ENCODE data around the gene WWOX.
"Not testable (repeated sequence)": the region's sequence is repeated elsewhere in the genome, so short reads cannot be mapped to it uniquely, and the experiment has no call there.

The WWOX gene

GRCh38 chr16:78592111-78592510 lies 492.7 kb downstream of the WWOX start:
- no peak for DNase-seq

DNA sequence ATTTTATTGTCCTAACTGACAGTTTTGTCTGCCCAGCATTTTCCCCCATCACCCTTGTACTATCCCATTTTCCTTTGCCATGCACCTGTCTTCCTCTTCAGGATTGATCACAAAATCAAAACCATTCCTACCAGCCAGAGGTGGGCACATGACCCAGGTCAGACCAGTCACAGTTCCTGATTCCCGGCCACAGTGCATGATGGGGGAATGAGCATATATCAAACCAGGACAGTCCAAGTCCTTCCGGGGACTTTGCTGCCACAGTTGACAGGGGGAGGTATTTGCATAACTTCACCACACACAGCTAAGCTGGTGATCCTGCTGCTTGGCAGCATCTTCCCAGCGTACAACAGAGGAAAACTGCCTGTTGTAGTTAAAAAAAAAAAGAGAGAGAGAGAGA lies 493.9 kb downstream of the WWOX start:
- no peak for DNase-seq

- no peak for DNase-seq
Observed at GRCh38 chr16:78594191-78594590, 494.7 kb downstream of the WWOX start.

- DNase-seq, result no peak
Observed at GRCh38 chr16:78596348-78596995, 497.0 kb downstream of the WWOX start.

GRCh38 chr16:78596996-78597422 lies 497.6 kb downstream of the WWOX start:
- no peak for DNase-seq

GRCh38 chr16:78597809-78598570 lies 498.5 kb downstream of the WWOX start:
- no peak for DNase-seq

- DNase-seq, result no peak
Observed at GRCh38 chr16:78599271-78599670, 499.8 kb downstream of the WWOX start.

DNA sequence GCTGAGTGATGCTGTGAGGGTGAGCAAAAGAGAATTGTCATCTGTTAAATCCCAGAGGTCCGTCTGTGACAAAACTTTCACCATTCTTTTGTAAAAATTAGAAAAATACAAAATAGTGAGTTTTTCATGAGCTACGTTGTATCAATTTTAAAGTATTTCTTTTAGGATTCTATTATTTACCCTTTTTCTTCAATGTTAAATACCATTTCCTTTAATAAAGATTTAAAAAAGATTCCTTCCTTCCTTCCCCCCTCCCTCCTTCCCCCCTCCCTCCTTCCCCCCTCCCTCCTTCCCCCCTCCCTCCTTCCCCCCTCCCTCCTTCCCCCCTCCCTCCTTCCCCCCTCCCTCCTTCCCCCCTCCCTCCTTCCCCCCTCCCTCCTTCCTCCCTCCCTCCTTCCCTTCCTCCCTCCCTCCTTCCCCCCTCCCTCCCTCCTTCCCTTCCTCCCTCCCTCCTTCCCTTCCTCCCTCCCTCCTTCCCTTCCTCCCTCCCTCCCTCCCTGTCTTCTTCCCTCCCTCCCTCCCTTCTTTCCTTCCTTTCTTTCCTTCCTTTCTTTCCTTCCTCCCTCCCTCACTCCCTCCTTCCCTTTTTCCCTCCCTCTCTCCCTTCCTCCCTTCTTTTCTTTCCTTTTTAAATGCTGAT lies 505.1 kb downstream of the WWOX start:
- not testable (repeated sequence) for DNase-seq

DNA sequence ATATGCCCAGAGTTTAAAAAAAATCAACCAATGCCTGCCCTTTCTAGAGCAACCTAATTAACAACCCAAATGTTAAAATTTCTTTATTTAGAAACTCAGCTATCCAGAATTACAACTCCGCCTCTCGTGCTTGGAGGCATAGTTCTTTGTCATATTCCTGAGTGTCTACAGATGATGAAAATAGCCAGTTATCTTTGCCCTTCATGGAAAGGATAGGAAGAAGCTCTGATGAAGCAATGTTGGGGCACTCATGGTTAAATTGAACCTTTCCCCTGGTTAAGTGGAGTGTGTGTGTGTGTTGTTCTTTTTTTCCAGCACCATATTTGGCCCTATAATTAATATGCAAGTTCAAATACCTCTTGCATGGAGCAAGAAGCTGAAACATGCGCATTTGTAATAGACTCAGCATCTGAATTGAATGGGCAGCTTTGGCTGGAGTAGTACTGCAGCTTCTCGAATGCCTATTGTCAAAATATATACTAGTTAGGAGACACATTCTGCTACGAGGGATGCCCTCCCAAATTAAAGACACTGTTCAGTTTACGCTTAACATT lies 506.2 kb downstream of the WWOX start:
- no peak for DNase-seq

DNA sequence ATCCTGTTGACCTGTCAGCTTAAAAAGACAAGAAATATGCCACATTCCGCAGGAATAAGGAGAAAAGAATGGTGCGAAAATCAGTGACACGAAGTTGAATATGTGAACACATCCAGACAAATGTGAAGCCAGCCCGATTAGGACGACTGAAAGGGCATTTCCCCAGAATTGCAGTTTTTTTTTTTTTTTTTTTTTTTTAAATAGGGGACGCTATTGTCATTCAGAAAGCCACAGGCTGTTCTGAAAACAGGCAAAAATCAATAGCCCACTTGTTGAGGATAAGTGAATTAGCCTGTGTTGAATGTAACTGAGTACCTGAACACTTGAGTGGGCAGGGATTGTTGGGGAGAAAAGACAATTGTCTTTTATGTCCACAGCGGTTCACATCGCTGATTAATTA lies 507.1 kb downstream of the WWOX start:
- no peak for DNase-seq

DNA sequence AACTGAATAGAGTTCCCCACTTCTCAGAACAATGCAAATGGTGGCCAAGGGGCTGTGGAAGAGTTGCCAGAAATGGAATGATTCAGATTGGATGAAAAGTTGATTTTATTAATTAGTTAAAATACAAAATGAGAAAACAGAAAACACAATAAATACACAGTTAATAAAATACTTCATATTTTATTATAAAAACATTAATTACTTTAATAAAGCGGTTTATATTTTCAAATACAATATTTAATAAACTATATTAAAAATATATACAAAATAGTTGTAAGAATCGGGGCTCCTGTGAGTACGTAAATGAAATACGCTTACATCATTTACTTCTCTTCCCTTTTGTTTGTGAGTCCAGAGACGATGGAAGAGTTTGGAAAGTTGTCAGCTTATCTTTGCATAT lies 507.6 kb downstream of the WWOX start:
- DNase-seq, result no peak

GRCh38 chr16:78607465-78607864 lies 508.0 kb downstream of the WWOX start:
- no peak for DNase-seq

- DNase-seq, result no peak
Observed at GRCh38 chr16:78608305-78608776, 508.9 kb downstream of the WWOX start.

- no peak for DNase-seq
Observed at GRCh38 chr16:78609402-78610274, 510.2 kb downstream of the WWOX start.

GRCh38 chr16:78611318-78611717 lies 511.9 kb downstream of the WWOX start:
- no peak for DNase-seq

- no peak for DNase-seq
Observed at GRCh38 chr16:78619811-78620210, 520.4 kb downstream of the WWOX start.

DNA sequence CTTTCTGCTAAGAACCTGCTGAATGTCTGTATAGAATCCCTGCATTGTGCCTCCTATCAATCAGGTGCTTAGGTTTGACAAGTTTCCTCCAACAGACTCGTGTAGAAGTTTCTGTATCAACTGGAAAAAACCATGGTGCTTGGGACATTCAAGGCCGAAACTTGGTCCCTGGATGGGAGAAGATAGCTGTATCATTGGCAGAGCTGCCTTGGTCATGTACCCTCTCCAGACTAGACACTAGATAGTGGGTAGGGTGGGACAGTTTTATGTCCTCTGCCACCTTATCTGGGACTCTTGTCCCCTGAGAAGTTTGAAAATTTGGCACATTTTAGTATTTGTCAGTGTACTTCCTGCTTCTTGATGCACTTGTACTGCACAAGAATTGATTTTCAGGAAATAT lies 520.8 kb downstream of the WWOX start:
- DNase-seq, result no peak

GRCh38 chr16:78623796-78624195 lies 524.3 kb downstream of the WWOX start:
- DNase-seq, result no peak

GRCh38 chr16:78624366-78624765 lies 524.9 kb downstream of the WWOX start:
- DNase-seq, result no peak

GRCh38 chr16:78628461-78629045 lies 529.1 kb downstream of the WWOX start:
- DNase-seq, result no peak

GRCh38 chr16:78629173-78629572 lies 529.7 kb downstream of the WWOX start:
- no peak for DNase-seq

GRCh38 chr16:78630102-78630501 lies 530.6 kb downstream of the WWOX start:
- DNase-seq, result no peak

All from effector CD4-positive, alpha-beta T cell (primary cell).